22Rv1 (cell line): ENCODE data around the gene KRTAP1-1.

Experiments
- ZFX ChIP-seq: fragments of 450-650 bp; IDR thresholded peaks from 2 replicates; pipeline ENCODE4 v1.6.1; 2017; ENCODE audit warnings: antibody characterized with exemption, borderline replicate concordance
- TF ChIP-seq, protein P1 (sequence below): fragments of 450-650 bp; IDR thresholded peaks from 2 replicates; pipeline ENCODE4 v1.5.1; 2017; ENCODE audit warnings: mild to moderate bottlenecking

DNA sequence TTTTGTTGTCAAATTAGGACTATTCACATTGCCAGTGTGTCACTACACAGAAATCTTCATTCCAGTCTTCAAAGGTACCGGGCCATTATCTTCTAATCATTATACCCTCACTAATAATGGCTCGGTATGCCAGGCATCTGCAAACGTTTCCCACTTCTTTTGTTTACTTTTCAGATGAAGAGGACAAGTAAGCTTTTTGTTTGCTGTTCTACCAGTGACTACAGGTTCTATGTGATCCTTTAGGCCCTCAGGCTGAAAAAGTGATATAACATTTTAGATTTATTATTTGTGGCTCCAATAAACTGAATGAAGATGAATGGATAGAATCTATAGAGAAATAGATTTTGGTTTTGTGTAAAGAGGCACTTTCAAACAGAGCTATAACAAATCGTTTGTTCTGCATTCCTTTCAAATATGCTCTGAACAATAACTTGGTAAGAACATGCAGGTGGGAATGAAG, 31.9 kb downstream of the KRTAP1-1 start:
- TF ChIP-seq, protein P1, sequence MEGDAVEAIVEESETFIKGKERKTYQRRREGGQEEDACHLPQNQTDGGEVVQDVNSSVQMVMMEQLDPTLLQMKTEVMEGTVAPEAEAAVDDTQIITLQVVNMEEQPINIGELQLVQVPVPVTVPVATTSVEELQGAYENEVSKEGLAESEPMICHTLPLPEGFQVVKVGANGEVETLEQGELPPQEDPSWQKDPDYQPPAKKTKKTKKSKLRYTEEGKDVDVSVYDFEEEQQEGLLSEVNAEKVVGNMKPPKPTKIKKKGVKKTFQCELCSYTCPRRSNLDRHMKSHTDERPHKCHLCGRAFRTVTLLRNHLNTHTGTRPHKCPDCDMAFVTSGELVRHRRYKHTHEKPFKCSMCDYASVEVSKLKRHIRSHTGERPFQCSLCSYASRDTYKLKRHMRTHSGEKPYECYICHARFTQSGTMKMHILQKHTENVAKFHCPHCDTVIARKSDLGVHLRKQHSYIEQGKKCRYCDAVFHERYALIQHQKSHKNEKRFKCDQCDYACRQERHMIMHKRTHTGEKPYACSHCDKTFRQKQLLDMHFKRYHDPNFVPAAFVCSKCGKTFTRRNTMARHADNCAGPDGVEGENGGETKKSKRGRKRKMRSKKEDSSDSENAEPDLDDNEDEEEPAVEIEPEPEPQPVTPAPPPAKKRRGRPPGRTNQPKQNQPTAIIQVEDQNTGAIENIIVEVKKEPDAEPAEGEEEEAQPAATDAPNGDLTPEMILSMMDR = no peak
- no peak for TF ChIP-seq ZFX
